G401 (cell line): ENCODE measurements around the gene PNN. TPM values are rescaled to one million over a fixed set of nuclear protein-coding genes. Genes with fewer than 3 reads are reported as not detected.
"Not testable (repeated sequence)": the region's sequence is repeated elsewhere in the genome, so short reads cannot be mapped to it uniquely, and the experiment has no call there.

Experiments
- DNase-seq: peaks from one replicate; pipeline ENCODE4 v3.0.0-alpha.2; 2015; ENCODE audit warnings: low spot score
- in situ Hi-C: cut with HindIII; loops from 2 replicates; pipeline ENCODE4 v1.10.0; 2016; ENCODE audit warnings: low sequenced_read_pairs, mixed read lengths
- total RNA-seq: library from RNA; depleted of rRNA; stranded (reverse); fragments of >200 nt; shearing (Covaris generic); gene quantifications from 2 replicates; pipeline ENCODE4 v1.2.3, GENCODE V29; 2014

Gene PNN
- total RNA-seq, 1 experiment from 2014 or later, result 11.8 TPM

- in situ Hi-C loops, result no loop called here
- no peak for DNase-seq
These were observed 4.0 kb downstream of the PNN start for GRCh38 chr14:39179042-39179441.

GRCh38 chr14:39180553-39180952 lies 5.5 kb downstream of the PNN start:
- no peak for DNase-seq
- in situ Hi-C loops, result no loop called here

- in situ Hi-C loops, result no loop called here
- no peak for DNase-seq
These were observed 6.1 kb downstream of the PNN start for GRCh38 chr14:39181026-39181692.

GRCh38 chr14:39181693-39182047 lies 6.6 kb downstream of the PNN start:
- in situ Hi-C loops, result no loop called here
- no peak for DNase-seq

- in situ Hi-C loops, result no loop called here
- no peak for DNase-seq
These were observed 8.0 kb downstream of the PNN start for GRCh38 chr14:39182770-39183684.

GRCh38 chr14:39183685-39184003 lies 8.6 kb downstream of the PNN start:
- in situ Hi-C loops, result not testable (repeated sequence)

GRCh38 chr14:39184628-39185255 lies 9.7 kb downstream of the PNN start:
- DNase-seq, result no peak
- in situ Hi-C loops, result no loop called here

More at GRCh38 chr14:39183685-39184003, 8.6 kb downstream of the PNN start:
- DNase-seq, result not testable (repeated sequence)

GRCh38 chr14:39185256-39186049 lies 10.4 kb downstream of the PNN start:
- in situ Hi-C loops, result no loop called here

GRCh38 chr14:39186941-39187525 lies 12.0 kb downstream of the PNN start:
- no peak for DNase-seq
- in situ Hi-C loops, result no loop called here

More at GRCh38 chr14:39185256-39186049, 10.4 kb downstream of the PNN start:
- DNase-seq, result no peak

GRCh38 chr14:39203659-39204606 lies 28.9 kb downstream of the PNN start:
- no peak for DNase-seq
- in situ Hi-C loops, result no loop called here

GRCh38 chr14:39207430-39207829 lies 32.4 kb downstream of the PNN start:
- DNase-seq, in situ Hi-C loops: not testable (repeated sequence)

- DNase-seq, result no peak
- in situ Hi-C loops, result no loop called here
These were observed 36.2 kb downstream of the PNN start for GRCh38 chr14:39211109-39211741.

- no peak for DNase-seq
- in situ Hi-C loops, result no loop called here
These were observed 37.0 kb downstream of the PNN start for GRCh38 chr14:39212034-39212433.

- no peak for DNase-seq
- in situ Hi-C loops, result no loop called here
These were observed 37.6 kb downstream of the PNN start for GRCh38 chr14:39212693-39213092.

- DNase-seq, result no peak
- in situ Hi-C loops, result no loop called here
These were observed 42.3 kb downstream of the PNN start for GRCh38 chr14:39217214-39217879.

GRCh38 chr14:39218171-39218769 lies 43.2 kb downstream of the PNN start:
- in situ Hi-C loops, result no loop called here
- no peak for DNase-seq

GRCh38 chr14:39219075-39219499 lies 44.0 kb downstream of the PNN start:
- in situ Hi-C loops, result no loop called here
- no peak for DNase-seq
